Endothelial cell of umbilical vein (primary cell): Measurements from ENCODE around the gene NUDT17. TPM values are rescaled to one million over a fixed set of nuclear protein-coding genes. Genes with fewer than 3 reads are reported as not detected.

Experiments used
- BruUV-seq: library from RNA; stranded (reverse); fragments of 400-500 nt; replicated peaks from 2 replicates; lab custom pipeline; 2021; lab: Mats Ljungman, UMichigan
- CTCF ChIA-PET: fragments of 300-600, 350-600 bp; sonication (Branson Sonifier 250); formaldehyde crosslinking; loops from one replicate; lab custom pipeline; 2021; ENCODE audit warnings: antibody characterized with exemption, inconsistent platforms; lab: Charles Lee
- POLR2A ChIA-PET: fragments of 300-600, 350-600 bp; sonication (Branson Sonifier 250); formaldehyde crosslinking; loops from one replicate; lab custom pipeline; 2021; ENCODE audit warnings: antibody characterized with exemption, inconsistent platforms; lab: Charles Lee
- DNase-seq: peaks from one replicate; pipeline ENCODE4 v3.0.0-alpha.2; 2011; ENCODE audit warnings: low read depth, low spot score
- FAIRE-seq: peaks from 2 replicates; lab custom pipeline; 2011; peaks lifted over from hg19 to GRCh38; lab: Jason Lieb, UNC
- H2AFZ ChIP-seq: 2 replicates; pipeline ENCODE4 v1.6.0; 2012; ENCODE audit warnings: low read depth, low read length, control low read depth, inconsistent platforms
- H3K27ac ChIP-seq: 2 replicates; pipeline ENCODE4 v1.5.1; 2011; ENCODE audit warnings: low read depth, mild to moderate bottlenecking, control low read depth, low read length, moderate library complexity; ENCODE audit not compliant: insufficient read depth
- H3K27me3 ChIP-seq, 2 experiments: 2 replicates each; pipeline versions ENCODE4 v1.6.0 to v1.6.1; 2011; ENCODE audit warnings: low read length in 2 of 2, mixed read lengths in 1 of 2; ENCODE audit not compliant: control insufficient read depth in 2 of 2, insufficient read depth in 2 of 2
- H3K36me3 ChIP-seq, 2 experiments: 2 replicates in 1 of 2; 3 replicates in 1 of 2; pipeline ENCODE4 v1.5.1; 2011; ENCODE audit warnings: low read length in 2 of 2, mild to moderate bottlenecking in 1 of 2, moderate library complexity in 1 of 2; ENCODE audit not compliant: control insufficient read depth in 2 of 2, insufficient read depth in 2 of 2; ENCODE audit errors: extremely low read depth in 1 of 2
- H3K4me1 ChIP-seq: 3 replicates; pipeline ENCODE4 v1.5.1; 2011; ENCODE audit warnings: mild to moderate bottlenecking, low read length; ENCODE audit not compliant: control insufficient read depth, insufficient read depth; ENCODE audit errors: extremely low read depth
- H3K4me2 ChIP-seq: 2 replicates; pipeline ENCODE4 v1.6.1; 2011; ENCODE audit warnings: low read length, control low read depth, mixed read lengths; ENCODE audit not compliant: insufficient read depth
- H3K4me3 ChIP-seq, 3 experiments: fragments of 200-600 bp in 1 of 3; sonication (generic), shearing (Covaris generic) in 1 of 3; replicated peaks in 1 of 3; 2 replicates each; pipeline ENCODE4 v1.5.1; 2011 to 2016; ENCODE audit warnings: control low read depth in 3 of 3, low read length in 3 of 3, mild to moderate bottlenecking in 2 of 3, inconsistent platforms in 1 of 3, low read depth in 1 of 3, moderate library complexity in 1 of 3; ENCODE audit not compliant: insufficient read depth in 1 of 3
- H3K79me2 ChIP-seq: 2 replicates; pipeline ENCODE4 v1.6.0; 2012; ENCODE audit warnings: low read length, inconsistent platforms; ENCODE audit not compliant: control insufficient read depth, insufficient read depth
- H3K9ac ChIP-seq: replicated peaks from 2 replicates; pipeline ENCODE3; 2011; ENCODE audit warnings: low read length, control low read depth; ENCODE audit not compliant: insufficient read depth; ENCODE audit errors: extremely low read depth
- H3K9me1 ChIP-seq: replicated peaks from 3 replicates; pipeline ENCODE4 v1.6.0; 2011; ENCODE audit warnings: mild to moderate bottlenecking, low read length; ENCODE audit not compliant: control insufficient read depth, insufficient read depth; ENCODE audit errors: extremely low read depth
- H3K9me3 ChIP-seq: replicated peaks from 2 replicates; pipeline ENCODE4 v1.5.1; 2012; ENCODE audit warnings: low read length, inconsistent platforms; ENCODE audit not compliant: control insufficient read depth, insufficient read depth
- H4K20me1 ChIP-seq: replicated peaks from 2 replicates; pipeline ENCODE3; 2011; ENCODE audit warnings: mild to moderate bottlenecking, low read length; ENCODE audit not compliant: control insufficient read depth, insufficient read depth; ENCODE audit errors: extremely low read depth
- EZH2 ChIP-seq: IDR thresholded peaks from 2 replicates; pipeline ENCODE4 v1.6.1; 2012; ENCODE audit warnings: borderline replicate concordance, low read depth, mild to moderate bottlenecking, moderate library complexity, low read length, inconsistent platforms; ENCODE audit not compliant: severe bottlenecking
- FOS ChIP-seq: IDR thresholded peaks from 2 replicates; pipeline ENCODE4 v1.6.1; 2011; ENCODE audit warnings: mild to moderate bottlenecking, low read length, moderate library complexity, borderline replicate concordance; ENCODE audit not compliant: insufficient read depth
- GATA2 ChIP-seq: IDR thresholded peaks from 2 replicates; pipeline ENCODE4 v1.7.0; 2011; ENCODE audit warnings: low read depth, mild to moderate bottlenecking, moderate library complexity, mixed read lengths, low read length; ENCODE audit not compliant: insufficient read length, insufficient read depth
- JUN ChIP-seq: IDR thresholded peaks from 2 replicates; pipeline ENCODE4 v1.6.1; 2011; ENCODE audit warnings: borderline replicate concordance, low read depth; ENCODE audit not compliant: insufficient read length, insufficient read depth
- MYC ChIP-seq: IDR thresholded peaks from one replicate; pipeline ENCODE4 v1.6.1; 2011; ENCODE audit warnings: mild to moderate bottlenecking, low read depth, low read length
- POLR2A ChIP-seq: IDR thresholded peaks from 2 replicates; pipeline ENCODE4 v1.6.1; 2012; ENCODE audit warnings: low read depth, mild to moderate bottlenecking, control low read depth, low read length
- POLR2AphosphoS5 ChIP-seq: IDR thresholded peaks from 2 replicates; pipeline ENCODE4 v1.6.1; 2012; ENCODE audit warnings: low read depth, mild to moderate bottlenecking, control low read depth, low read length, moderate library complexity; ENCODE audit not compliant: insufficient read depth
- dilution Hi-C: fragments of 300-500 bp; cut with MboI; formaldehyde crosslinking; loops from one replicate; pipeline ENCODE4 v1.15.0; 2019; ENCODE audit warnings: low sequenced_read_pairs; ENCODE audit not compliant: extremely low pct_ligation_motif_present
- intact Hi-C: fragments of 100-400 bp; cut with micrococcal nuclease; formaldehyde crosslinking; loops from one replicate; pipeline ENCODE4 v1.10.0; 2022
- polyA plus RNA-seq, 4 experiments: library from polyadenylated mRNA; depleted of rRNA in 3 of 4; stranded (reverse) in 3 of 4; unstranded in 1 of 4; fragments of >200 nt; gene quantifications; 2 replicates each; pipeline versions ENCODE4 v1.2.1 to v1.2.3, GENCODE V29; 2011 to 2012; ENCODE audit warnings: missing spikeins in 1 of 4
- total RNA-seq: library from RNA; stranded (reverse); gene quantifications from 2 replicates; pipeline ENCODE4 v1.2.3, GENCODE V29; 2021
- TF ChIP-seq, protein P1 (sequence below), 2 donors: IDR thresholded peaks; 1 replicate in 1 of 2; 2 replicates in 1 of 2; pipeline ENCODE4 v1.5.1; 2011; ENCODE audit warnings: low read length in 2 of 2, mild to moderate bottlenecking in 2 of 2, moderate library complexity in 2 of 2, control low read depth in 1 of 2, inconsistent platforms in 1 of 2, low read depth in 1 of 2; ENCODE audit not compliant: insufficient read depth in 1 of 2; ENCODE audit errors: extremely low read depth in 1 of 2
- TF ChIP-seq, protein P2 (sequence below): IDR thresholded peaks from 2 replicates; pipeline ENCODE4 v1.6.1; 2011; ENCODE audit not compliant: insufficient read depth, insufficient read length

The NUDT17 gene
- total and polyA plus RNA-seq, 2 donors (not counting 3 experiments of a cell fraction or from before 2014, with no cell fraction given): 3.6 to 9.0 TPM

DNA sequence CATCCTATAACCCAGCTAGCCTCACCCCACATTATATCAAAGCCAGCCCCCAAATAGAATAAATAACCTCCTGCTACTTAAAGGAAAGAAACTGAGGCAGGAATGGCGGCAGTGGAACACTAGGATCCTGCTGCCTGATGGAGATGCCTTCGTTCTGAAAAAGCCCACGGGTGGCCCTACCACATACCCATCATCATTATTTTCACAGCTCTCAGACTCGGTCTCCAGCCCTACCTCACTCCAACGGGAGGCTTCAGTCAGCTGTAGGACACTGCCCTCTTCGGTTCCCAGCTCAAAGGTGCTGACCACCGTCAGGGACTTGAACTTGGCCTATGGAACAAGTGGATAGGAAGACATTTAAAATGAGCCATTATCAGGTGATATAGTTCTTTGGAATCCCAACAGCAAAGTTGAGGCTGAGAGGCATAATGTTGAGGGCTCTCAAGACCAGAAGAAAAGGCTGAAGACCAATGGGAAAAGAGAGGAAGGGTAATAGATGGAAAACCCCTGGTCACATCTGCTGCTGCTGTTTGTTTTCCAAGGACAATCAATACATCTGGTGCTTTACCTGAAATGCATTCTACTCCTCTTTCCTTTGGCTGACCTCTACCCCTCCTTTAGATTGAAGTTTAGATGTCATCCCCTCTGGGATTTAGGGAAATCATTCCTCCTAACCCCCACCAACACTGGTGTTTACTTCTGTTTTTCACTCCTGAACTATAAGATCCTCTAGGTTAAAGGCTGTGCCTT, 48.1 kb downstream of the NUDT17 start:
- Histone ChIP-seq H3K4me2 (no peak overlapping the region), H4K20me1 (no peaks in the 10 kb centered on the region), H3K36me3 (peaks cover 2 to 6% of the 10 kb centered on the region in 2 experiments), H3K4me3 (no peak overlapping the region), H3K79me2 (no peaks in the 10 kb centered on the region), H3K27ac (peak overlapping the region; percentile 95), H3K27me3 (no peaks in the 10 kb centered on the region), H3K9me1 (no peaks in the 10 kb centered on the region), H2AFZ (no peak overlapping the region), H3K4me1 (peaks cover 31% of the 10 kb centered on the region), H3K9ac (peak overlapping the region; percentile 74), H3K9me3 (no peaks in the 10 kb centered on the region)
- DNase-seq (no peak), FAIRE-seq (no peak)
- ChIA-PET CTCF (interaction anchor here (1.9 to 8.9 kb wide), 11 partner anchors 8 to 143 kb away, joined by 8 to 280 read pairs (median 23); partner anchors contain the start of genes ANKRD34A, ITGA10, NUDT17 and PIAS3), POLR2A (interaction anchor here (1.3 to 3.7 kb wide), 4 partner anchors 15 to 158 kb away, joined by 3 to 28 read pairs (median 14); partner anchors contain the start of genes ITGA10, PIAS3 and RBM8A)
- intact Hi-C loops: loop anchor here (2.0 to 5.0 kb wide), 2 partner anchors 34 to 49 kb away; partner anchors contain the start of genes NUDT17 and RBM8A
- dilution Hi-C loops: no loop called here
- BruUV-seq: no TSS peak
- TF ChIP-seq GATA2 (no peak), MYC (no peak), EZH2 (no peak), POLR2A (no peak), FOS (no peak), POLR2AphosphoS5 (no peak), JUN (no peak)
- TF ChIP-seq, protein P1, sequence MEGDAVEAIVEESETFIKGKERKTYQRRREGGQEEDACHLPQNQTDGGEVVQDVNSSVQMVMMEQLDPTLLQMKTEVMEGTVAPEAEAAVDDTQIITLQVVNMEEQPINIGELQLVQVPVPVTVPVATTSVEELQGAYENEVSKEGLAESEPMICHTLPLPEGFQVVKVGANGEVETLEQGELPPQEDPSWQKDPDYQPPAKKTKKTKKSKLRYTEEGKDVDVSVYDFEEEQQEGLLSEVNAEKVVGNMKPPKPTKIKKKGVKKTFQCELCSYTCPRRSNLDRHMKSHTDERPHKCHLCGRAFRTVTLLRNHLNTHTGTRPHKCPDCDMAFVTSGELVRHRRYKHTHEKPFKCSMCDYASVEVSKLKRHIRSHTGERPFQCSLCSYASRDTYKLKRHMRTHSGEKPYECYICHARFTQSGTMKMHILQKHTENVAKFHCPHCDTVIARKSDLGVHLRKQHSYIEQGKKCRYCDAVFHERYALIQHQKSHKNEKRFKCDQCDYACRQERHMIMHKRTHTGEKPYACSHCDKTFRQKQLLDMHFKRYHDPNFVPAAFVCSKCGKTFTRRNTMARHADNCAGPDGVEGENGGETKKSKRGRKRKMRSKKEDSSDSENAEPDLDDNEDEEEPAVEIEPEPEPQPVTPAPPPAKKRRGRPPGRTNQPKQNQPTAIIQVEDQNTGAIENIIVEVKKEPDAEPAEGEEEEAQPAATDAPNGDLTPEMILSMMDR (IDR thresholded peaks at IDR 0.05; ENCODE audit: extremely low read depth in 1 of 2, insufficient read depth in 1 of 2, low read depth in 1 of 2, low read length in 2 of 2): no peak
- TF ChIP-seq, protein P2, sequence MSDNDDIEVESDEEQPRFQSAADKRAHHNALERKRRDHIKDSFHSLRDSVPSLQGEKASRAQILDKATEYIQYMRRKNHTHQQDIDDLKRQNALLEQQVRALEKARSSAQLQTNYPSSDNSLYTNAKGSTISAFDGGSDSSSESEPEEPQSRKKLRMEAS: no peak
